CD4-positive, CD25-positive, alpha-beta regulatory T cell (primary cell): ENCODE data around the gene CYP4V2. TPM values are rescaled to one million over a fixed set of nuclear protein-coding genes. Genes with fewer than 3 reads are reported as not detected.

ENCODE experiments used
- ATAC-seq, 2 donors: fragments of 150-1000 bp; cut with Tn5 transposase; one replicate each; pipeline ENCODE4 v1.10.0; 2021; ENCODE audit warnings: low read depth in 2 of 2, moderate number of reproducible peaks in 2 of 2, moderate library complexity in 1 of 2
- DNase-seq, 3 donors: peaks; one replicate each; pipeline versions ENCODE4 v3.0.0 to v3.0.0-alpha.2; 2012 to 2022; ENCODE audit warnings: mixed read lengths in 1 of 3
- H3K27ac ChIP-seq: one replicate; pipeline ENCODE4 v1.7.0; 2013; ENCODE audit warnings: mild to moderate bottlenecking, low read length; ENCODE audit not compliant: insufficient read depth, poor library complexity, severe bottlenecking
- H3K27me3 ChIP-seq: one replicate; pipeline ENCODE4 v1.7.0; 2013; ENCODE audit warnings: low read length; ENCODE audit not compliant: control insufficient read depth, insufficient read depth
- H3K36me3 ChIP-seq: one replicate; pipeline ENCODE4 v1.7.0; 2013; ENCODE audit warnings: mild to moderate bottlenecking, low read length, moderate library complexity; ENCODE audit not compliant: control insufficient read depth, insufficient read depth
- H3K4me1 ChIP-seq: 2 replicates; pipeline ENCODE4 v1.7.0; 2013; ENCODE audit warnings: mild to moderate bottlenecking, low read length; ENCODE audit not compliant: insufficient read depth, control insufficient read depth, poor library complexity, severe bottlenecking
- H3K4me3 ChIP-seq: one replicate; pipeline ENCODE4 v1.7.0; 2013; ENCODE audit warnings: low read depth, mild to moderate bottlenecking, low read length, moderate library complexity
- H3K9me3 ChIP-seq, 2 experiments: 1 replicate in 1 of 2; 2 replicates in 1 of 2; pipeline ENCODE4 v1.7.0; 2013; ENCODE audit warnings: low read length in 2 of 2, mild to moderate bottlenecking in 1 of 2, moderate library complexity in 1 of 2; ENCODE audit not compliant: control insufficient read depth in 2 of 2
- H3K27ac Mint-ChIP-seq, 3 donors: one replicate each; pipeline ENCODE4 v1.8.0; 2020 to 2022; ENCODE audit warnings: mild to moderate bottlenecking in 3 of 3, mixed read lengths in 3 of 3, moderate library complexity in 2 of 3
- H3K27me3 Mint-ChIP-seq: one replicate; pipeline ENCODE4 v1.8.0; 2022; ENCODE audit warnings: mild to moderate bottlenecking, mixed read lengths
- H3K36me3 Mint-ChIP-seq: one replicate; pipeline ENCODE4 v1.8.0; 2020; ENCODE audit warnings: mixed read lengths
- H3K4me1 Mint-ChIP-seq, 4 donors: one replicate each; pipeline ENCODE4 v1.8.0; 2020 to 2022; ENCODE audit warnings: mixed read lengths in 4 of 4, mild to moderate bottlenecking in 1 of 4
- H3K4me3 Mint-ChIP-seq, 4 donors: one replicate each; pipeline ENCODE4 v1.8.0; 2020 to 2022; ENCODE audit warnings: mild to moderate bottlenecking in 4 of 4, mixed read lengths in 4 of 4, moderate library complexity in 3 of 4
- H3K9me3 Mint-ChIP-seq, 7 donors: one replicate each; pipeline ENCODE4 v1.8.0; 2020 to 2022; ENCODE audit warnings: mixed read lengths in 7 of 7, mild to moderate bottlenecking in 3 of 7, moderate library complexity in 2 of 7
- polyA plus RNA-seq, 4 donors: library from polyadenylated mRNA; unstranded; fragments of 300-500 nt; fragmentation: Illumina TruSeq; gene quantifications; one replicate each; pipeline ENCODE4 v1.2.3, GENCODE V29; 2021
- total RNA-seq: library from RNA; stranded (reverse); gene quantifications from one replicate; pipeline ENCODE4 v1.2.3, GENCODE V29; 2022

The CYP4V2 gene
- total and polyA plus RNA-seq, 5 donors from 2014 or later, result 26.1 to 30.9 (median 27.8) TPM

- Mint-ChIP-seq H3K27me3 (peaks cover 9% of the 10 kb centered on the region), H3K4me3 (no peak overlapping the region), H3K9me3 (peaks cover 0 to 18% (median 6%) of the 10 kb centered on the region in 7 donors), H3K36me3 (peaks cover 11% of the 10 kb centered on the region), H3K4me1 (peaks cover 0 to 6% (median 0%) of the 10 kb centered on the region in 4 donors), H3K27ac (no peak overlapping the region)
- no peak overlapping the region for H3K4me3 ChIP-seq
- no peaks in the 10 kb centered on the region for H3K36me3 ChIP-seq
- DNase-seq (no peak), ATAC-seq (no peak)
- no peaks in the 10 kb centered on the region for H3K27me3 ChIP-seq
- no peak overlapping the region for H3K27ac ChIP-seq
- H3K4me1 ChIP-seq, result no peaks in the 10 kb centered on the region
- peaks cover 0 to 9% of the 10 kb centered on the region in 2 experiments for H3K9me3 ChIP-seq
These were observed 30.3 kb downstream of the CYP4V2 start for GRCh38 chr4:186221624-186222023.

GRCh38 chr4:186225848-186226247 lies 34.5 kb downstream of the CYP4V2 start:
- Mint-ChIP-seq H3K36me3 (peaks cover 21% of the 10 kb centered on the region), H3K4me1 (peaks cover 0 to 6% (median 0%) of the 10 kb centered on the region in 4 donors), H3K9me3 (peaks cover 0 to 19% (median 6%) of the 10 kb centered on the region in 7 donors), H3K4me3 (peak overlapping the region in 1 of 4 donors; percentile 74), H3K27ac (no peak overlapping the region), H3K27me3 (peaks cover 9% of the 10 kb centered on the region)
- no peak for ATAC-seq
- no peaks in the 10 kb centered on the region for H3K36me3 ChIP-seq
- H3K4me3 ChIP-seq, result no peak overlapping the region
- no peaks in the 10 kb centered on the region for H3K4me1 ChIP-seq
- no peaks in the 10 kb centered on the region for H3K27me3 ChIP-seq
- no peak overlapping the region for H3K27ac ChIP-seq
- DNase-seq, result no peak
- peaks cover 0 to 9% of the 10 kb centered on the region in 2 experiments for H3K9me3 ChIP-seq

- Mint-ChIP-seq H3K9me3 (peaks cover 0 to 19% (median 6%) of the 10 kb centered on the region in 7 donors), H3K4me3 (no peak overlapping the region), H3K27ac (no peak overlapping the region), H3K4me1 (no peaks in the 10 kb centered on the region), H3K27me3 (peaks cover 5% of the 10 kb centered on the region), H3K36me3 (peaks cover 21% of the 10 kb centered on the region)
- Histone ChIP-seq H3K27me3 (no peaks in the 10 kb centered on the region), H3K36me3 (no peaks in the 10 kb centered on the region), H3K4me1 (no peaks in the 10 kb centered on the region), H3K27ac (no peak overlapping the region), H3K4me3 (no peak overlapping the region), H3K9me3 (peaks cover 0 to 9% of the 10 kb centered on the region in 2 experiments)
- ATAC-seq (no peak), DNase-seq (no peak)
These were observed 35.3 kb downstream of the CYP4V2 start for GRCh38 chr4:186226521-186227189.

- Histone ChIP-seq H3K27ac (no peak within 1 kb of the TSS), H3K4me3 (no peak within 1 kb of the TSS), H3K27me3 (no peaks in the 10 kb centered on the region), H3K36me3 (no peaks in the 10 kb centered on the region), H3K4me1 (no peaks in the 10 kb centered on the region), H3K9me3 (peaks cover 0 to 9% of the 10 kb centered on the region in 2 experiments)
- Mint-ChIP-seq H3K27me3 (peaks cover 5% of the 10 kb centered on the region), H3K27ac (no peak within 1 kb of the TSS), H3K9me3 (peaks cover 0 to 19% (median 6%) of the 10 kb centered on the region in 7 donors), H3K36me3 (peaks cover 21% of the 10 kb centered on the region), H3K4me1 (no peaks in the 10 kb centered on the region), H3K4me3 (no peak within 1 kb of the TSS)
- no peak for DNase-seq
- no peak for ATAC-seq
These were observed 35.9 kb downstream of the CYP4V2 start, which contains the start of gene KLKB1 for GRCh38 chr4:186227221-186227620. Gene KLKB1 (plus strand): TSS chr4:186227507. CDS start chr4:186228196, 689 bp downstream.

- Mint-ChIP-seq H3K4me1 (no peaks in the 10 kb centered on the region), H3K4me3 (no peak overlapping the region), H3K9me3 (peaks cover 0 to 19% (median 6%) of the 10 kb centered on the region in 7 donors), H3K27me3 (peaks cover 5% of the 10 kb centered on the region), H3K27ac (no peak overlapping the region), H3K36me3 (peaks cover 20% of the 10 kb centered on the region)
- ATAC-seq, result no peak
- H3K27ac ChIP-seq, result no peak overlapping the region
- H3K27me3 ChIP-seq, result no peaks in the 10 kb centered on the region
- DNase-seq, result no peak
- no peaks in the 10 kb centered on the region for H3K4me1 ChIP-seq
- H3K36me3 ChIP-seq, result no peaks in the 10 kb centered on the region
- H3K9me3 ChIP-seq, result peaks cover 0 to 9% of the 10 kb centered on the region in 2 experiments
- no peak overlapping the region for H3K4me3 ChIP-seq
These were observed 36.6 kb downstream of the CYP4V2 start for GRCh38 chr4:186227744-186228513.

GRCh38 chr4:186228514-186228894 lies 37.1 kb downstream of the CYP4V2 start:
- Histone ChIP-seq H3K36me3 (no peaks in the 10 kb centered on the region), H3K27ac (no peak overlapping the region), H3K27me3 (no peaks in the 10 kb centered on the region), H3K4me3 (no peak overlapping the region), H3K4me1 (no peaks in the 10 kb centered on the region), H3K9me3 (peaks cover 0 to 9% of the 10 kb centered on the region in 2 experiments)
- no peak for DNase-seq
- Mint-ChIP-seq H3K4me1 (no peaks in the 10 kb centered on the region), H3K27ac (no peak overlapping the region), H3K9me3 (peaks cover 0 to 18% (median 6%) of the 10 kb centered on the region in 7 donors), H3K4me3 (no peak overlapping the region), H3K36me3 (peaks cover 14% of the 10 kb centered on the region), H3K27me3 (peaks cover 5% of the 10 kb centered on the region)
- no peak for ATAC-seq

DNA sequence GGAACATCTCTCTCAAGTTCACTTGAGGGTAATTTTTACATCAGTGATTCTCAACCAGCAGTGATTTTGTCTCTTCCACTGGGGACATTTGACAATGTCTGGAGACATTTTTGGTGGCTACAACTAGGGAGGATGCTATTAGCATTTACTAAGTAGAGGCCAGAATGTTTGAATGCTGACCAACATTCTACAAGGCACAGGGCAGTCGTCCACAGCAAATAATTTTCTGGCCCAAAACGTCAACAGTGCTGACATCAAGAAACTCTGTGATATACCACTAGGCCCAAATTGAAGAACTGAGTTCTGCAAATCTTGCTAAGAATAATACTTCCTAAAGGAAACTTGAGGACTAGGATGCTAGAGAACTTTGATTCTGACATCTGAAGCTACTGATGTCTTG lies 43.0 kb downstream of the CYP4V2 start:
- no peaks in the 10 kb centered on the region for H3K27me3 ChIP-seq
- Mint-ChIP-seq H3K27me3 (no peaks in the 10 kb centered on the region), H3K36me3 (no peaks in the 10 kb centered on the region), H3K4me3 (no peak overlapping the region), H3K4me1 (no peaks in the 10 kb centered on the region), H3K27ac (no peak overlapping the region), H3K9me3 (no peaks in the 10 kb centered on the region)
- DNase-seq, result no peak
- no peaks in the 10 kb centered on the region for H3K9me3 ChIP-seq
- ATAC-seq, result no peak
- no peaks in the 10 kb centered on the region for H3K4me1 ChIP-seq
- no peak overlapping the region for H3K4me3 ChIP-seq
- no peaks in the 10 kb centered on the region for H3K36me3 ChIP-seq
- no peak overlapping the region for H3K27ac ChIP-seq
